NT2/D1 (cell line): ENCODE data around the gene ADAMTS12.

Source experiments
- DNase-seq: peaks from one replicate; pipeline ENCODE4 v3.0.0-alpha.2; 2011; ENCODE audit warnings: low read depth, low spot score
- H3K27me3 ChIP-seq: 2 replicates; pipeline ENCODE4 v1.6.0; 2011; ENCODE audit warnings: mild to moderate bottlenecking; ENCODE audit not compliant: insufficient read length, insufficient read depth
- H3K36me3 ChIP-seq: 2 replicates; pipeline ENCODE4 v1.6.1; 2011; ENCODE audit warnings: mild to moderate bottlenecking, low read length, mixed read lengths; ENCODE audit not compliant: insufficient read depth, insufficient read length
- H3K4me1 ChIP-seq: 2 replicates; pipeline ENCODE4 v1.5.1; 2011; ENCODE audit not compliant: insufficient read depth, insufficient read length
- H3K4me3 ChIP-seq: 2 replicates; pipeline ENCODE4 v1.5.1; 2011; ENCODE audit warnings: low read depth; ENCODE audit not compliant: insufficient read length
- H3K9ac ChIP-seq: 2 replicates; pipeline ENCODE4 v1.6.0; 2011; ENCODE audit warnings: low read depth; ENCODE audit not compliant: insufficient read length
- H3K9me3 ChIP-seq: 2 replicates; pipeline ENCODE4 v1.5.1; 2011; ENCODE audit warnings: mild to moderate bottlenecking, low read length; ENCODE audit not compliant: insufficient read depth
- SUZ12 ChIP-seq: IDR thresholded peaks from 2 replicates; pipeline ENCODE4 v1.6.1; 2011; ENCODE audit not compliant: insufficient read length, insufficient read depth; ENCODE audit errors: extremely low read depth
- YY1 ChIP-seq: IDR thresholded peaks from 2 replicates; pipeline ENCODE4 v1.6.1; 2011; ENCODE audit not compliant: insufficient read length, insufficient read depth
- ZNF274 ChIP-seq: IDR thresholded peaks from 2 replicates; pipeline ENCODE4 v1.6.1; 2011; ENCODE audit warnings: mild to moderate bottlenecking, low read depth, low read length

The ADAMTS12 gene

DNA sequence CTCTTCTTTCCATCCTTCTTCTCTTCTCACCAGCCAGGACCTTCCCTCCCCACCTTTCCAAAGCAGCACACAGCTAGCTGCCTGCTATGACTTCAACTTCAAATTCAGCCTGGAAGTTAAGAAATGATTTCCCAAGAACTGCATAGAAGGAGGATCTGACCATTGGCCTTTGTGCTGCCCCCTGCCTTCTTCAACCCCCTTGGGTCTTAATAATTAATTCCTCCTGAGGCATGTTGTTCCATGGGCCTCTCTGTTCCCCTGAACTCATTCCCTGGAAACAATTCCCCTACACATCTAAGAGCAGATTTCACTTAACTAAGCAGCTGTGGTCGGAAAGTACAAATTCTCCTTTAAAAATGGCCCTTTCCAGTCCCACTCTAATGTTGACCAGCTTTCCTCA, 62.4 kb downstream of the ADAMTS12 start:
- Histone ChIP-seq H3K27me3 (no peaks in the 10 kb centered on the region), H3K4me1 (no peaks in the 10 kb centered on the region), H3K36me3 (no peaks in the 10 kb centered on the region), H3K4me3 (no peak overlapping the region), H3K9ac (no peak overlapping the region), H3K9me3 (no peaks in the 10 kb centered on the region)
- TF ChIP-seq ZNF274, result no peak
- TF ChIP-seq SUZ12, result no peak
- TF ChIP-seq YY1, result no peak
- no peak for DNase-seq

DNA sequence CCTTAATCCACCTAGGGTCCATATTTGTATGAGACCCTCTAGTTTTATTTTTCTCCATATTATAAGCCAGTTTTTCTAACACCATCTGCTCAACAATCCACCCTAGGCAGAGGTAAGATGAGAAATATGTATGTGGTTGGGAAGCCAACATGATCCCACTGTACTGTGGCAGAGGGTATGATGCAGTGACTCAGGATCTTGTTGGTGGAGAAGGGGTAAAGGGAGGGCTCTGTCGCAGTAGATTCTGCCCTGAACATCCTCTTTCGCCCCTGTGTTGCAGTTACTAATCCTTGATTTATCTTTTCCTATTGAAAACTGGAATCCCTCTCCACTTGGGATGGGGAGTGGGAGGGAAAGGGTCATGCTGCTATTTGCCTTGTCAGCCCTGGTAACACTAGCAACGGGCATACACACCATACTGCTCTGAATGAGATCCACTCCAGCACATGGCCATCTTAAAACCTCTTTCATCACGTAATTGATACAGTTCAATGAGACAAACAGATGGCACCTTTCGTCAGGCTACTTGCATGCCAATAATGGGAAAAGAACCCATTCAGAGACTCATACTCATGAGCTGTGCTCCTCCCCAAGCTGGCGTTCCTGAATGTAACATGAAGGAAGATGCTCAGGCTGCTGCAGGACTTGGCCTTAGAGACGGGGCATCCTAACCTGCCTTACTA, 63.0 kb downstream of the ADAMTS12 start:
- Histone ChIP-seq H3K9me3 (no peaks in the 10 kb centered on the region), H3K27me3 (no peaks in the 10 kb centered on the region), H3K4me3 (no peak overlapping the region), H3K9ac (no peak overlapping the region), H3K4me1 (no peaks in the 10 kb centered on the region), H3K36me3 (no peaks in the 10 kb centered on the region)
- no peak for DNase-seq
- TF ChIP-seq SUZ12 (no peak), ZNF274 (no peak), YY1 (no peak)

DNA sequence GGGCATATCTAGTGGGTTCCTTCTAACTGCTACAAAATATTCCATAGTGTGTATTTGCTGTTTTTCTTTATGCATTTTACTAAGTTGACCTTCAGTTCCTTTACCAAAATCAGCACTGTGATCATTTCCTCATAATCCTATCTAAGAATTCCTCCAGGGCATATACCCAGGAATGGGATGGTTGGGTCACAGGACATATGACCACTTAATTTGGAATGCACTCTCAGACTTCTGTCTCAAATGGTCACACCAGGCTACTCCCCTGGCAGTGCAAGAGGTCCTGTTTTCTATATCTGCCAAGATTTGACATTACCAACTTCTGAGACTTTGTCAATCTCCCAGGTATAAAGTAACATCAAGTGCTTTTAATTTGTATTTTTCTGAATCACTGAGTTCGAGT, 63.9 kb downstream of the ADAMTS12 start:
- Histone ChIP-seq H3K4me1 (no peaks in the 10 kb centered on the region), H3K4me3 (no peak overlapping the region), H3K9me3 (no peaks in the 10 kb centered on the region), H3K36me3 (no peaks in the 10 kb centered on the region), H3K9ac (no peak overlapping the region), H3K27me3 (no peaks in the 10 kb centered on the region)
- TF ChIP-seq YY1 (no peak), SUZ12 (no peak), ZNF274 (no peak)
- no peak for DNase-seq

DNA sequence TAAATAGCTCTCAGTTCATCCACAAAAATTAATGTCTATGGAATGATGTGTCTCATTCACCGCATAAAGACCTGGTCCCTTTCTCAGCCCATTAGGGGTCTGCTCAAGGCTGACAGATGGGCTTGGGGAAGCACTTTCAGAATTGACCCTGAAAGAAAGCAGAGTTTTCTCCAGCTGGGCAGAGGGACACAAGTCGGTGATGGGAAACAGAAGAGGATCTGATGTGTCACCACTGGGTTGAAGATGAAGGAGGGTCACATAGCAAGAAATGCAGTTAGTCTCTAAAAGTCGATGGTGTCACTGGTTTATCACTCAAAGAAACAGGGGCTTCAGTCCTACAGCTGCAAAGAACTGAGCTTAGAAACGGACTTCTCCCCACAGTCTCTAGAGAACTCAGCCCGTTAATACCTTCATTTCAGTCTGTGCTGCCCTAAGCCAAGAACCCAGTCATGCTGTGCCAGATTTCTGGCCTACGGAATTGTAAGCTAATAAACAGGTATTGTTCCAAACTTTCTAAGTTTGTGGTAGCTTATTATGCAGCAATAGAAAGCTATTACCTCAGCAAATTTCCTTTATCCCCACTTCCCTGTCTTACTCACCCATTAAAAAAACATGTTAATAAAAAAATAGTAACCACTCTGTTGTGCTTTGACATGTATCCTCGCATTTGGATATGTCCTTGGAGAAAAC, 64.6 kb downstream of the ADAMTS12 start:
- no peak for TF ChIP-seq YY1
- no peak for TF ChIP-seq ZNF274
- no peak for TF ChIP-seq SUZ12
- Histone ChIP-seq H3K4me1 (no peaks in the 10 kb centered on the region), H3K27me3 (no peaks in the 10 kb centered on the region), H3K4me3 (no peak overlapping the region), H3K36me3 (no peaks in the 10 kb centered on the region), H3K9ac (no peak overlapping the region), H3K9me3 (no peaks in the 10 kb centered on the region)
- no peak for DNase-seq

DNA sequence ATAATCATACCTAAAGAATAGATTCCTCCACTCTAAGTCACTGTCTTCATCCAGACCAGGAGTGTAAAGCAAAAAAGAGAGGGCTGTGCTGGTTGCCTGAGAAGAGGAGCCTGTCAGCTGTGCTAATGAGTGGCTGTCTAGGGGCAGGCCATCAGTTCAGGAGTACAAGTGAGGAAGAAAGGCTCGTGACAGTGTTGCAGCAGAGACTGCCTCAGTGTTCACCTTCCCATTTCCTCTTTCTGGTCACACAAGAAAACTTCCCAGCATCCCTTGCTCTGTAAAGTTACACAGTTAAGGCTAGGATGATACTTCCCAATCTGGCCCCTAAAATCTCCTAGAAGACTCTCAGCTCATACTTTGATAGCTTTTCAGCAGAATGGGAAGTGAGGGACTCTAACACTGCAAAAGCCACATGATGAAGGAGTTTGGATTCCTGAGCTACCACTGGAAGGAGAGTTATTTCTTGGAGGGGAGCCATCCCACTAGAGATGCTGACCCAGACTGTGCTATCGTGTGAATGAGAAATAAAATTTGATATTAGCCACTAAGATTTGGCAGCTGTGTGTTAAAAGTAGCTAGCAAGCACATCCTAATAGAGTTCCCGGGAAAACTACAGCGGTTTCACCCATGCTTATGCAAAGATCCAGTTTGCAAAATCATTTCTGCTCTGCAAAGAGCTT, 67.1 kb downstream of the ADAMTS12 start:
- TF ChIP-seq YY1 (no peak), ZNF274 (no peak), SUZ12 (no peak)
- no peak for DNase-seq
- no peaks in the 10 kb centered on the region for H3K27me3 ChIP-seq
- H3K36me3 ChIP-seq, result no peaks in the 10 kb centered on the region
- H3K4me1 ChIP-seq, result no peaks in the 10 kb centered on the region
- no peak overlapping the region for H3K4me3 ChIP-seq
- H3K9ac ChIP-seq, result no peak overlapping the region
- H3K9me3 ChIP-seq, result no peaks in the 10 kb centered on the region

DNA sequence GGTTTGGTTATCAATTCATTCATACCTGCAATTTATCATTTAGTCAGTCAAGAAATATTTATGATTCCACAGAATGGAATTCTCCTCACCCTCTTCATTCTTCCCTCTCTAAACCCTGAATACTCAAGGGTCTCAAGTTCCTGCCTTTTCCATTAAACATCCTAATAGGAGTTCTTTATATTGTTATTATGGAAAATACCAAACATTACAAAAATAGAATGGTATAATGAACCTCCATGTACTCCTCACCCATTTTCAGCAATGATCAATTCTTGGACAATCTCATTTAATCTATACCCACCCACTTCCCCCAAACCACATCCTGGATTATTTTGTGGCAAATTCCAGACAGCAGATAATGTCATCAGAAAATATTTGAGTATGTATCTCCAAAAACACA, 74.5 kb downstream of the ADAMTS12 start:
- Histone ChIP-seq H3K9ac (no peak overlapping the region), H3K9me3 (no peaks in the 10 kb centered on the region), H3K36me3 (no peaks in the 10 kb centered on the region), H3K27me3 (no peaks in the 10 kb centered on the region), H3K4me3 (no peak overlapping the region), H3K4me1 (no peaks in the 10 kb centered on the region)
- no peak for TF ChIP-seq ZNF274
- no peak for TF ChIP-seq YY1
- no peak for TF ChIP-seq SUZ12
- no peak for DNase-seq

DNA sequence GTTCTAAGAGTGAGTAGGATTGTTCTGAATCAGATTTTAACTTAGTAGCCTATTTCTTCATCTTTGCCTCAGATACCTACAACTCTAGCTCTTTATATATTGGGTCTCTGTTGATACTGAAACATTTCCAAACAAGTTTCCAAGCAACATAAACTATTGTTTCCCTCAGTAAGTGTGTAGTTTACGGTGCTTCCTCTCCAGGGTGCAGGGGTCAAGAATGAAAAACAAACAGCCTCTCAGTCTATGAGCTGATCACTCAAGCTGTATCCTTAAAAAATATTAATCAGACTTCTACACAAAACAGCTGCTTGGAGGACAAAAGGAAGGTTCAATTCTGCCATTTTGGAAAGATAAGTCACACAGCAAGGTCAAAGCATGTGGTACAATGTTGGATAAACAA, 75.0 kb downstream of the ADAMTS12 start:
- H3K9me3 ChIP-seq, result no peaks in the 10 kb centered on the region
- H3K4me1 ChIP-seq, result no peaks in the 10 kb centered on the region
- TF ChIP-seq YY1 (no peak), ZNF274 (no peak), SUZ12 (no peak)
- no peak for DNase-seq
- no peak overlapping the region for H3K9ac ChIP-seq
- H3K27me3 ChIP-seq, result no peaks in the 10 kb centered on the region
- H3K36me3 ChIP-seq, result no peaks in the 10 kb centered on the region
- no peak overlapping the region for H3K4me3 ChIP-seq
